Sigmoid colon (tissue), 4 donors: Measurements from ENCODE around the gene IRX2.

Experiments used
- POLR2A ChIP-seq, 2 donors: fragments of 450-650 bp; IDR thresholded peaks; one replicate each; pipeline ENCODE4 v1.6.1; 2016; ENCODE audit warnings: antibody characterized with exemption in 2 of 2, mild to moderate bottlenecking in 2 of 2, moderate library complexity in 2 of 2
- POLR2AphosphoS5 ChIP-seq, 4 donors: sonication (generic); formaldehyde crosslinking; IDR thresholded peaks; one replicate each; pipeline ENCODE4 v1.6.1; 2017; ENCODE audit warnings: antibody characterized with exemption in 4 of 4
- TF ChIP-seq, protein P1 (sequence below), 4 experiments: fragments of 450-650 bp in 3 of 4; fragments of 200-600 bp in 1 of 4; IDR thresholded peaks; one replicate each; pipeline ENCODE4 v1.5.1; 2016 to 2019; ENCODE audit warnings: antibody characterized with exemption in 4 of 4, mild to moderate bottlenecking in 3 of 4, moderate library complexity in 2 of 4

DNA sequence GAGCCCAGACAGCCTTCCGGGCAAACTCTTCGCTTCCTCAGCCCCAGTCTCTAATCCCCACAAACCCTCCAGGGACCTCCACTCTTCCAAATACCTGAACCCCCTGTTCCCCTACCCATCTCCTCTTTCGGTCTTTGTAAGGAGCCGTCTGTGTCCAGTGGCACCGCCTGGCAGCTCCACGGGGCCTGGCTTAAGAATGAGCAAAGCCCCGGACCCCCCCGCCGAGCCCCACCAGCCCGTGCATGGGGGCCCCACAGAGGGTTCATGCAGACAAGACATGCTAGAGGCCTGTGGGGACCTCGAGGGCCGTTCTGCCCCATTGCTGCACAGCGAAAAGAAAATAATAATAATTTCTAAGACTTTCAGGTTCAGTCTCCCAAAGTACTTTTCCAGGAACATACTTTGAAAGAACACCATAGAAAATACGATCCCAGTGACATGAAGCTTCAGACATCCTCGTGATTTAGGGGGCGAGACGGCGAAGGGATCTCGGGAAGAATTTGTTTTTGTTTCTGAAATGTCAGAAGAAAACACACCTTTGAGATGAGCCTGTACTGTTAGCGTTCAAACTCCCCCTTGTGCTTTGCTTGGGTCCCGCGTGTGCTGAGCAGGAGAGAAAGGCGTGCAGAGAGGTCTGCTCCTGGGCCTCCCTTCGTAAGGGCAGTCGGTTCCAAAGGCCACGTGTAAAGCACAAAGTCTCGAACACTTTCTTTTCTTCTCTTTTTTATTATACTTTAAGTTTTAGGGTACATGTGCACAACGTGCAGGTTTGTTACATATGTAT, 49.2 kb downstream of the IRX2 start:
- TF ChIP-seq, protein P1, sequence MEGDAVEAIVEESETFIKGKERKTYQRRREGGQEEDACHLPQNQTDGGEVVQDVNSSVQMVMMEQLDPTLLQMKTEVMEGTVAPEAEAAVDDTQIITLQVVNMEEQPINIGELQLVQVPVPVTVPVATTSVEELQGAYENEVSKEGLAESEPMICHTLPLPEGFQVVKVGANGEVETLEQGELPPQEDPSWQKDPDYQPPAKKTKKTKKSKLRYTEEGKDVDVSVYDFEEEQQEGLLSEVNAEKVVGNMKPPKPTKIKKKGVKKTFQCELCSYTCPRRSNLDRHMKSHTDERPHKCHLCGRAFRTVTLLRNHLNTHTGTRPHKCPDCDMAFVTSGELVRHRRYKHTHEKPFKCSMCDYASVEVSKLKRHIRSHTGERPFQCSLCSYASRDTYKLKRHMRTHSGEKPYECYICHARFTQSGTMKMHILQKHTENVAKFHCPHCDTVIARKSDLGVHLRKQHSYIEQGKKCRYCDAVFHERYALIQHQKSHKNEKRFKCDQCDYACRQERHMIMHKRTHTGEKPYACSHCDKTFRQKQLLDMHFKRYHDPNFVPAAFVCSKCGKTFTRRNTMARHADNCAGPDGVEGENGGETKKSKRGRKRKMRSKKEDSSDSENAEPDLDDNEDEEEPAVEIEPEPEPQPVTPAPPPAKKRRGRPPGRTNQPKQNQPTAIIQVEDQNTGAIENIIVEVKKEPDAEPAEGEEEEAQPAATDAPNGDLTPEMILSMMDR (IDR thresholded peaks at IDR 0.05) = no peak
- TF ChIP-seq POLR2A (IDR thresholded peaks at IDR 0.05) (no peak), POLR2AphosphoS5 (IDR thresholded peaks at IDR 0.05) (no peak)
